Liver (tissue), 9 donors: ENCODE measurements around the gene POLR2B. TPM values are rescaled to one million over a fixed set of nuclear protein-coding genes. Genes with fewer than 3 reads are reported as not detected.
A peak's percentile ranks its signal among the peaks of the same experiment; 100 is the strongest.

ENCODE experiments used
- DNase-seq: peaks from one replicate; pipeline ENCODE4 v3.0.0-alpha.2; 2017; ENCODE audit warnings: low spot score
- H3K27ac ChIP-seq, 2 donors: one replicate each; pipeline ENCODE4 v1.7.0; 2013; ENCODE audit warnings: inconsistent platforms in 2 of 2, low read length in 2 of 2, control low read depth in 1 of 2, low read depth in 1 of 2, mild to moderate bottlenecking in 1 of 2
- H3K27me3 ChIP-seq, 4 donors: one replicate each; pipeline versions ENCODE4 v1.6.1 to v1.7.0; 2013; ENCODE audit warnings: low read length in 3 of 4, inconsistent platforms in 1 of 4, mild to moderate bottlenecking in 1 of 4, moderate library complexity in 1 of 4; ENCODE audit not compliant: control insufficient read depth in 4 of 4, insufficient read depth in 4 of 4
- H3K36me3 ChIP-seq, 4 donors: one replicate each; pipeline versions ENCODE4 v1.6.1 to v1.7.0; 2013; ENCODE audit warnings: low read length in 3 of 4, mild to moderate bottlenecking in 3 of 4, low read depth in 1 of 4, moderate library complexity in 1 of 4; ENCODE audit not compliant: control insufficient read depth in 4 of 4, insufficient read depth in 3 of 4
- H3K4me1 ChIP-seq, 4 donors: one replicate each; pipeline versions ENCODE4 v1.6.1 to v1.7.0; 2013; ENCODE audit warnings: low read length in 3 of 4, mild to moderate bottlenecking in 3 of 4, moderate library complexity in 1 of 4; ENCODE audit not compliant: control insufficient read depth in 4 of 4, insufficient read depth in 4 of 4
- H3K4me3 ChIP-seq, 3 donors: one replicate each; pipeline versions ENCODE4 v1.6.1 to v1.7.0; 2013; ENCODE audit warnings: low read length in 3 of 3, control low read depth in 1 of 3, low read depth in 1 of 3, mild to moderate bottlenecking in 1 of 3
- H3K9ac ChIP-seq, 2 donors: one replicate each; pipeline ENCODE4 v1.7.0; 2013; ENCODE audit warnings: low read length in 2 of 2, mild to moderate bottlenecking in 2 of 2, moderate library complexity in 2 of 2, control low read depth in 1 of 2, low read depth in 1 of 2
- H3K9me3 ChIP-seq, 4 donors: one replicate each; pipeline versions ENCODE4 v1.6.1 to v1.7.0; 2013; ENCODE audit warnings: low read length in 3 of 4; ENCODE audit not compliant: control insufficient read depth in 4 of 4
- EGR1 ChIP-seq, 2 donors: IDR thresholded peaks; 2 replicates each; pipeline ENCODE4 v1.6.1; 2016 to 2018; ENCODE audit warnings: antibody characterized with exemption in 2 of 2, low read depth in 2 of 2
- FOXA1 ChIP-seq: IDR thresholded peaks from 2 replicates; pipeline ENCODE4 v1.6.1; 2016; ENCODE audit warnings: antibody characterized with exemption
- FOXA2 ChIP-seq: IDR thresholded peaks from 2 replicates; pipeline ENCODE4 v1.6.1; 2016; ENCODE audit warnings: antibody characterized with exemption
- HNF4A ChIP-seq, 2 donors: conservative IDR thresholded peaks; 2 replicates each; pipeline ENCODE4 v1.6.1; 2016; ENCODE audit warnings: antibody characterized with exemption in 2 of 2, mild to moderate bottlenecking in 2 of 2
- HNF4G ChIP-seq: IDR thresholded peaks from 2 replicates; pipeline ENCODE4 v1.6.1; 2016; ENCODE audit warnings: antibody characterized with exemption
- JUND ChIP-seq, 2 donors: IDR thresholded peaks; 2 replicates each; pipeline ENCODE4 v1.6.1; 2016; ENCODE audit warnings: antibody characterized with exemption in 2 of 2
- NR2F2 ChIP-seq: IDR thresholded peaks from 2 replicates; pipeline ENCODE4 v1.6.1; 2016; ENCODE audit warnings: antibody characterized with exemption
- RAD21 ChIP-seq, 2 donors: IDR thresholded peaks; 2 replicates each; pipeline ENCODE4 v1.6.1; 2016; ENCODE audit warnings: antibody characterized with exemption in 2 of 2, mild to moderate bottlenecking in 2 of 2
- RXRA ChIP-seq, 2 donors: IDR thresholded peaks; 2 replicates each; pipeline ENCODE4 v1.6.1; 2017 to 2018; ENCODE audit warnings: antibody characterized with exemption in 2 of 2, mild to moderate bottlenecking in 1 of 2
- SP1 ChIP-seq: IDR thresholded peaks from 2 replicates; pipeline ENCODE4 v1.6.1; 2018; ENCODE audit warnings: antibody characterized with exemption, mild to moderate bottlenecking
- TAF1 ChIP-seq: conservative IDR thresholded peaks from 2 replicates; pipeline ENCODE4 v1.6.1; 2016; ENCODE audit warnings: antibody characterized with exemption, mild to moderate bottlenecking
- YY1 ChIP-seq: IDR thresholded peaks from 2 replicates; pipeline ENCODE4 v1.6.1; 2016; ENCODE audit warnings: antibody characterized with exemption, mild to moderate bottlenecking
- WGBS: extraction: QIAGEN DNeasy Blood & Tissue Kit; methylation state at CpG from one replicate; pipeline ENCODE4 v1.1.7; 2013; 5-methylcytosine and 5-hydroxymethylcytosine counted together
- polyA plus RNA-seq, 2 donors: library from polyadenylated mRNA; stranded (reverse) in 1 of 2; unstranded in 1 of 2; fragments of 200-250 nt in 1 of 2; fragments of >200 nt in 1 of 2; fragmentation: Nextera tagmentation in 1 of 2; extraction: Ambion mirVana in 1 of 2; gene quantifications; one replicate each; pipeline versions ENCODE4 v1.2.1 to v1.2.3, GENCODE V29; 2013 to 2015
- total RNA-seq, 2 donors: library from RNA; depleted of rRNA; stranded (reverse); fragments of >200 nt; gene quantifications; one replicate each; pipeline ENCODE4 v1.2.3, GENCODE V29; 2014
- TF ChIP-seq, protein P1 (sequence below): IDR thresholded peaks from 2 replicates; pipeline ENCODE4 v1.6.1; 2016; ENCODE audit warnings: antibody characterized with exemption, mild to moderate bottlenecking
- TF ChIP-seq, protein P2 (sequence below): fragments of 150-350 bp; IDR thresholded peaks from 2 replicates; pipeline ENCODE4 v1.5.1; 2017; ENCODE audit warnings: improper control_type of control experiment, low read depth, low read length; ENCODE audit not compliant: missing input control
- TF ChIP-seq, protein P3 (sequence below): IDR thresholded peaks from 2 replicates; pipeline ENCODE4 v1.6.1; 2016; ENCODE audit warnings: antibody characterized with exemption
- TF ChIP-seq, protein P4 (sequence below): IDR thresholded peaks from 2 replicates; pipeline ENCODE4 v1.6.1; 2016; ENCODE audit warnings: antibody characterized with exemption
- donor health status: healthy.
- donor health status: healthy.
- donor health status: healthy.
- donor health status: healthy.
- donor health status: healthy.

POLR2B gene
- total and polyA plus RNA-seq, 4 donors: 16.6 to 64.4 (median 40.0) TPM

DNA sequence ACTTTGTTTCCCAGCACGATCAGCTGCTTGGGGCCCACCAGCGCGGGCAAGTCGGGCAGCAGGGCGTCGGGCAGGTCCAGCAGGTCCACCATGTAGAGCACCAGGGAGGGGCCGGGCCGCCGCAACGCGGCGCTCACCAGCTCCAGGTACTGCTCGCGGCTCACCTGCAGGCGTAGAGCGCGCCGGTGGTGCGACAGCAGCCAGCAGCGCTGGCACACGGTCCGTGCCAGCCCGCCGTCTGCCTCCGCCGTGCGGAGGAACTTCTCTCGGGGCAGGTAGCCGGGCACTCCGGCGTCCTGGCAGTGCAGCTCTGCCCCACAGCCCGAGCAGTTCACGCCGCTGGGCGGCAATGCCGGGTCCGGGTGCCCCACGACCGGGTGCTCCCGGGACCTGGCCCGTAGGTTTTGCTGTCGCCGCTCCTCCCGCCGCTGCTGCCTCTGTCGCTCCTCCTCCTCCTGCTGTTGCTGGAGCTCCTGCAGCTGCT is 1.8 kb upstream of the POLR2B start:
- WGBS: under 1% methylated on average over 46 of the region's 46 CpGs
- Histone ChIP-seq H3K36me3 (peaks cover 8 to 20% (median 19%) of the 10 kb centered on the region in 4 donors), H3K4me3 (peak overlapping the region; percentile 93 to 100 (median 97)), H3K27ac (peak overlapping the region; percentile 88 to 93), H3K9ac (peak overlapping the region; percentile 23 to 92), H3K4me1 (peaks cover 5 to 34% (median 22%) of the 10 kb centered on the region in 4 donors), H3K27me3 (no peaks in the 10 kb centered on the region), H3K9me3 (peaks cover 0 to 11% (median 7%) of the 10 kb centered on the region in 4 donors)
- peak; percentile 57 for DNase-seq
- TF ChIP-seq HNF4A (conservative IDR thresholded peaks at IDR 0.05) (no peak), RXRA (IDR thresholded peaks at IDR 0.05) (no peak), RAD21 (IDR thresholded peaks at IDR 0.05) (no peak), NR2F2 (no peak), FOXA1 (no peak), HNF4G (no peak)
- TF ChIP-seq, protein P1, sequence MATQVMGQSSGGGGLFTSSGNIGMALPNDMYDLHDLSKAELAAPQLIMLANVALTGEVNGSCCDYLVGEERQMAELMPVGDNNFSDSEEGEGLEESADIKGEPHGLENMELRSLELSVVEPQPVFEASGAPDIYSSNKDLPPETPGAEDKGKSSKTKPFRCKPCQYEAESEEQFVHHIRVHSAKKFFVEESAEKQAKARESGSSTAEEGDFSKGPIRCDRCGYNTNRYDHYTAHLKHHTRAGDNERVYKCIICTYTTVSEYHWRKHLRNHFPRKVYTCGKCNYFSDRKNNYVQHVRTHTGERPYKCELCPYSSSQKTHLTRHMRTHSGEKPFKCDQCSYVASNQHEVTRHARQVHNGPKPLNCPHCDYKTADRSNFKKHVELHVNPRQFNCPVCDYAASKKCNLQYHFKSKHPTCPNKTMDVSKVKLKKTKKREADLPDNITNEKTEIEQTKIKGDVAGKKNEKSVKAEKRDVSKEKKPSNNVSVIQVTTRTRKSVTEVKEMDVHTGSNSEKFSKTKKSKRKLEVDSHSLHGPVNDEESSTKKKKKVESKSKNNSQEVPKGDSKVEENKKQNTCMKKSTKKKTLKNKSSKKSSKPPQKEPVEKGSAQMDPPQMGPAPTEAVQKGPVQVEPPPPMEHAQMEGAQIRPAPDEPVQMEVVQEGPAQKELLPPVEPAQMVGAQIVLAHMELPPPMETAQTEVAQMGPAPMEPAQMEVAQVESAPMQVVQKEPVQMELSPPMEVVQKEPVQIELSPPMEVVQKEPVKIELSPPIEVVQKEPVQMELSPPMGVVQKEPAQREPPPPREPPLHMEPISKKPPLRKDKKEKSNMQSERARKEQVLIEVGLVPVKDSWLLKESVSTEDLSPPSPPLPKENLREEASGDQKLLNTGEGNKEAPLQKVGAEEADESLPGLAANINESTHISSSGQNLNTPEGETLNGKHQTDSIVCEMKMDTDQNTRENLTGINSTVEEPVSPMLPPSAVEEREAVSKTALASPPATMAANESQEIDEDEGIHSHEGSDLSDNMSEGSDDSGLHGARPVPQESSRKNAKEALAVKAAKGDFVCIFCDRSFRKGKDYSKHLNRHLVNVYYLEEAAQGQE: no peak
- TF ChIP-seq, protein P2, sequence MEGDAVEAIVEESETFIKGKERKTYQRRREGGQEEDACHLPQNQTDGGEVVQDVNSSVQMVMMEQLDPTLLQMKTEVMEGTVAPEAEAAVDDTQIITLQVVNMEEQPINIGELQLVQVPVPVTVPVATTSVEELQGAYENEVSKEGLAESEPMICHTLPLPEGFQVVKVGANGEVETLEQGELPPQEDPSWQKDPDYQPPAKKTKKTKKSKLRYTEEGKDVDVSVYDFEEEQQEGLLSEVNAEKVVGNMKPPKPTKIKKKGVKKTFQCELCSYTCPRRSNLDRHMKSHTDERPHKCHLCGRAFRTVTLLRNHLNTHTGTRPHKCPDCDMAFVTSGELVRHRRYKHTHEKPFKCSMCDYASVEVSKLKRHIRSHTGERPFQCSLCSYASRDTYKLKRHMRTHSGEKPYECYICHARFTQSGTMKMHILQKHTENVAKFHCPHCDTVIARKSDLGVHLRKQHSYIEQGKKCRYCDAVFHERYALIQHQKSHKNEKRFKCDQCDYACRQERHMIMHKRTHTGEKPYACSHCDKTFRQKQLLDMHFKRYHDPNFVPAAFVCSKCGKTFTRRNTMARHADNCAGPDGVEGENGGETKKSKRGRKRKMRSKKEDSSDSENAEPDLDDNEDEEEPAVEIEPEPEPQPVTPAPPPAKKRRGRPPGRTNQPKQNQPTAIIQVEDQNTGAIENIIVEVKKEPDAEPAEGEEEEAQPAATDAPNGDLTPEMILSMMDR: no peak
- TF ChIP-seq, protein P3, sequence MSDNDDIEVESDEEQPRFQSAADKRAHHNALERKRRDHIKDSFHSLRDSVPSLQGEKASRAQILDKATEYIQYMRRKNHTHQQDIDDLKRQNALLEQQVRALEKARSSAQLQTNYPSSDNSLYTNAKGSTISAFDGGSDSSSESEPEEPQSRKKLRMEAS: no peak

DNA sequence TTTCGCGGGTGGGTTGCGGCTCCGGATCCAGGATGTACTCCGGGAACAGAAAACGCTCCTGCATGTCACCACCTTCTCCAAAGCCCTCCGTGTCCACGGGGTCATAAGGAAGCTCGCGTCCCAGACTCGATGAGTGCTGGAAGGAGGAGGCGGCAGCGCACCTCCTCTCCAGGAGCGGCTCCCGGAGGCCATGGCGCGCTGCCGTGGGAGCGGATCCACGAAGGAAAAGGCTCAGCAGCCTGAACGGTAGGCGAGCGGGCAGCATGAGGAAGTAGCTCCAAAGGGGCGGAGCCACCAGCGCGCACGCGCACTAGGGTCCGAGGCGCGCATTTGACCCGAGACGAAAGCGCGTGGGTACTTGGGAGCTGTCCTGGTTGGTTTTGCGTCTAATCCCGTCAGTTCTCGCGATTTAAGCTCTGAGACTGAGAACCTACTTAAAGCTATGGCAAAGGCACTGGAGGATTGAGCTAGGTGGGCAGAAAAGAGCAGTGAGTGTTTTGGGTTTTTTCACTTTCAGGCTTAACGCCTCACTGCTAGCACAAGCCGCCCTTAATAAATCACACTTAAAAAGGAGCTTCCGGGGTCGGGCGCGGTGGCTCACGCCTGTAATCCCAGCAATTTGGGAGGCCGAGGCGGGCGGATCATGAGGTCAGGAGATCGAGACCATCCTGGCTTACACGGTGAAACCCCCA is 1.2 kb upstream of the POLR2B start, which contains the start of gene NOA1:
TSS of gene NOA1 (minus strand) at position 286 of the 692 bp plus-strand sequence. CDS start at position 265, 21 bp downstream.
- peak; percentile 99 for DNase-seq
- Histone ChIP-seq H3K9me3 (peaks cover 0 to 11% (median 7%) of the 10 kb centered on the region in 4 donors), H3K4me3 (peak within 1 kb of the TSS; percentile 93 to 100 (median 97)), H3K4me1 (peaks cover 5 to 34% (median 22%) of the 10 kb centered on the region in 4 donors), H3K27me3 (no peaks in the 10 kb centered on the region), H3K27ac (peak within 1 kb of the TSS; percentile 88 to 93), H3K9ac (peak within 1 kb of the TSS; percentile 85 to 92), H3K36me3 (peaks cover 7 to 16% (median 15%) of the 10 kb centered on the region in 4 donors)
- WGBS: under 1% methylated on average over 51 of the region's 51 CpGs
- TF ChIP-seq RXRA (IDR thresholded peaks at IDR 0.05) (peak; percentile 12 to 39), TAF1 (peak; percentile 62), HNF4G (no peak), YY1 (peak; percentile 74), FOXA2 (no peak), NR2F2 (no peak), EGR1 (IDR thresholded peaks at IDR 0.05; ENCODE audit: low read depth in 2 of 2) (no peak), SP1 (peak; percentile 39), FOXA1 (no peak), HNF4A (conservative IDR thresholded peaks at IDR 0.05) (peak in 1 of 2 donors; percentile 21), JUND (IDR thresholded peaks at IDR 0.05) (no peak)
- TF ChIP-seq, protein P4, sequence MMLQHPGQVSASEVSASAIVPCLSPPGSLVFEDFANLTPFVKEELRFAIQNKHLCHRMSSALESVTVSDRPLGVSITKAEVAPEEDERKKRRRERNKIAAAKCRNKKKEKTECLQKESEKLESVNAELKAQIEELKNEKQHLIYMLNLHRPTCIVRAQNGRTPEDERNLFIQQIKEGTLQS: no peak
- TF ChIP-seq, protein P1: peak; percentile 88
- TF ChIP-seq, protein P2: no peak
- TF ChIP-seq, protein P3: peak; percentile 82
